T-helper 2 cell (primary cell): ENCODE results near the gene SFMBT2.
"Not testable (repeated sequence)": the region's sequence is repeated elsewhere in the genome, so short reads cannot be mapped to it uniquely, and the experiment has no call there.

Experiments used
- DNase-seq, 5 experiments: peaks; one replicate each; pipeline versions ENCODE4 v3.0.0 to v3.0.0-alpha.2; 2012 to 2022

Gene SFMBT2

DNA sequence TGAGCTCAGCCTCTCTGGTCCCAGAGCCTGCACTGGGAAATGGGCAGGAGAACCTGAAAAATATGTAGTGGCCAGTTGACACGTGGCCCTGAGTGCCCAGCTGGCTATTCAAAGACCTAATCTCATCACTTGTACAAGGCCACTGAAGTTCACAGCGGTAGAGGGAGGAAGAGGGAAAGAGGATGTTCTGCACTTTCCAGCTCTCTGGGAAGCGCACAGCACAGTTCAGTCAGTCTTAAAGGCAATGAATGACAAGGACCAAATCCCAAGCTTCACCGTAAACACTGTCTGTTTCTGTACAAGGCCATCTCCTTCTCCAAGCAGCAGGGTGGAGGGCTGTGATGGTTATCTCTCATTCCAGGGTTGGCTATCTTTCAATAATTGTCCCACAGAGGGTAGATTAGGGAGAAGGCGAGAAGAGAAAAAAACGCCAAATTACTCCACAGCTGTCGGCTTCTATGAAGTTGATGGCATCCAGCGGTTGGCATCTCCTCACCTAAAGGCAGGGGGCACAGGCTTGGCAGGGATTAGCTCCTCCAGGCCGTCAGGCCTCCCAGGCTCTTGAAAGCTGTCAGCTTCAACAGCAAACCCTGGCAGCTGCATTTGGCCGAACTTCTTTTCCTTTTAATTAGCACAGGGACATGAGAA is 10.6 kb downstream of the SFMBT2 start:
- DNase-seq = no peak

DNA sequence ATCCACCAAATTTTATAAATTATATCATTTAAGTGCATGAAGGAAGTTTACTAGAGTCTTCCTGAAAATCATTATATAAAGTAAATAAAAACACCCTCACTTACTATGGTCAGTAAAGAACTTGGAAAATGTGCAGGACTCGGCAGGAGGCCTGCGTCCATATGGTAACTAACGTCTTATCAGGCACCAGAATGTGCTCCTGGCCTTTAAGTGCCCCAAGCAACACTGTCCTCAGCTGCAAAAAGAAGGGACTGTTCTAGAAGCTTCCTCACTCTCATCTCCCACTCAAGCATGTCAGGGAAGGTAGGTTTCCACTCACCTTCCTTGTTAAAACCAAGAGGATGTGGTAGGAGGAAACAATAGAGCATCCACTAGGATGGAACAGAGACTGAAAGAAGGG is 11.3 kb downstream of the SFMBT2 start:
- DNase-seq = no peak

DNA sequence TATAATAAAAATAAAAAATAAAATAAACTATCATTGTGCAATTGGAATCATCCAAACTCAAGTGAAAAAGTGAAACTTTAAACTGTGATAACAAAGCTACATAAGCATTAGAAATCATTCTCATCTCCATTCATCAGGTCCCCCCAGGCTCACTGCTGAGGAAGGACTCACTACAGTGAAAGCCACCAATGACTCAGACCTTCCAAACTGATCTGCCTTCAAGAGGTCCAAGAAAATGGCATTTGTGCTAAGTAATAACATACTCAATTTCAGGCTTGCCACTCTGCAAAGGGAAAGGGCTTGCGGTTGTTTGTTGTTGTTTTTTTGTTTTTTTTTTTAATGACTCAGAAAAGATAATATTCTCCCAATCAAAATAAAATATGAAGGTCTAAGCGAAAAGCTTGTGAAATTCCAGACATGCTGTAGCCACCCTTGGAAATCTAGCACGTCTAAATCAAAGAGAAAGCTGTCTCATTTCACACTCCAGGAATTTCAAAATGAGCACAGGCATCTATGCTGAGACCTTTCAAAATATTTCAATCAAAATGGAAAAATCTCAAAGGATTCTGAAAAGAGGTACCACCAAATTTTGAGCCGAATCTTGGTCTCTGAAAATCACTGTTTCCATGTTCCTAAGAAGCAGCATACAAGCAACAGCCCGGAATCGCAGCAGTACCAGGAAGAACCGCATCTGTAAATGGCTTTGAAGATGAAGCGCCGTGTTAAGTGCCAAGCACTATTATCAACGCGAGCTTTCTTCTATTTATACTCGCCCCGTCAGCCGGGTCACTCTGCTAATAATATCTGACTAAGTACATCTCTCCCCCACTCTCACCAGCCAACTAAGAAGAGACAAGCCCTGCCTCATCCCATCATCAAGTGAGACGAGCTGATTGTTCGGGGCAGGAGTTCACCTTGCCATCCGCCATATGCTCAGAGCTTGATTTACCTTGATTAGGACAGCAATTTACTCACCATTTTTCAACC is 13.5 kb downstream of the SFMBT2 start:
- no peak for DNase-seq

DNA sequence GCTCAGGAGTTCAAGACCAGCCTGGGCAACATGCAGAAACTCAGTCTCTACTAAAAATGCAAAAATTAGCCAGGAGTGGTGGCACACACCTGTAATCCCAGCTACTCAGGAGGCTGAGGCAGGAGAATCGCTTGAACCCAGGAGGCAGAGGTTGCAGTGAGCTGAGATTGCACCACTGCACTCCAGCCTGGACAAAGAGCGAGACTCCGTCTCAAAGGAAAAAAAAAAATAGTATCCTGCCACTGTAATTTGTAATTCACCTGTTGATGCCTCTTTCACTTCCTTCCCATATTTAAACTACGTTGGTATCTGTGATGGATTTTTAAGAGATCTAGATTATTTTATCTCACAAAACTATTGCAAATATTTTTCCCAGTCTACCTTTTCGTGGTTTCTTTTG is 18.5 kb downstream of the SFMBT2 start:
- DNase-seq = not testable (repeated sequence)

DNA sequence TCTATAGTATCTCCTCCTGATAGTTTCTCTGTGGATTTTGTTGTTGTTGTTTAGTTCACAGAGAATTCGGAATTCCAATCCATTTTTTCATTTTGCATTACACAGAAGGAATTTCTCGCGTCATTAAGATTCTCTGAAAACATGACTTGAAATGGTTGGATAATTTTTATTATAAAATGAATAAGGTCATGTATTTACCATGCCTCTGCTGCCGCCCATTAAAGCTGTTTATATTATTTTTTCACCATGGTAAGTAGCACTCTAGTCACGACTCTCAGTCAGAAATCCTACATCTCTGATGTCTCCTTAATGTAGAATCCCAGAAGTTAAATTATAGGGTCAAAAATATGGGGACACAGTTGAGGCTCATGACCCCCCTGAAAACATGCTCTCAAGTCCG is 19.1 kb downstream of the SFMBT2 start:
- no peak for DNase-seq

DNA sequence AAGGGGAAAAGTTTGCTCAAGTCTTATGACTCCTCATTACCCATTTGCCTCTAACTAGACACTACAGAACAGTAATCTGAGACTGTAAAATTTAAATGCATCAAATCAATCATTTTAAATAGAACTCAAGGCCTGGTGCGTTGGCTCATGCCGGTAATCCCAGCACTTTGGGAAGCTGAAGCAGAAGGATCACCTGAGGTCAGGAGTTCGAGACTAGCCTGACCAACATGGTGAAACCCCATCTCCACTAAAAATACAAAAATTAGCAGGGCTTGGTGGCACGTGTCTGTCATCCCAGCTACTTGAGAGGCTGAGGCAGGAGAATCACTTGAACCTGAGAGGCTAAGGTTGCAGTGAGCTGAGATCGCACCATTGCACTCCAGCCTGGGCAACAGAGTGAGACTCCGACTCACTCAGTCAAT is 20.1 kb downstream of the SFMBT2 start:
- DNase-seq = not testable (repeated sequence)

DNA sequence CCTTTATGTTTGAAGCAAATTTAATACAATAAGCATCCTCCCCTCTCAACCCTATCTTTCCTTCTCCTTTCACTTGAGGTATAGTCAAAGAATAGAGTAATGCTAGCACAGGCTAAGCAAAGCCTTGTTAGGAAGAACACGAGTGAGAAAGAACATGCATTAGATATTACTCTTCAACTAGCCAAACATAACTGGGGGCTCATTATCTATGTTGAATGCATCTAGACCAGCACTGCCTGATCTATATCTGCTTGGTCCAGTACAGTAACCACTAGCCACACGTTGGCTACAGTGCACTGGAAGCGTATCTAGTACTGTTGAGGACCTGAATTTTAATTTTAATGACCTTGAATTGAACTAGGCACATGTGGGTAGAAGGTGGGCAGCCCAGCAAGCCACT is 21.0 kb downstream of the SFMBT2 start:
- no peak for DNase-seq

DNA sequence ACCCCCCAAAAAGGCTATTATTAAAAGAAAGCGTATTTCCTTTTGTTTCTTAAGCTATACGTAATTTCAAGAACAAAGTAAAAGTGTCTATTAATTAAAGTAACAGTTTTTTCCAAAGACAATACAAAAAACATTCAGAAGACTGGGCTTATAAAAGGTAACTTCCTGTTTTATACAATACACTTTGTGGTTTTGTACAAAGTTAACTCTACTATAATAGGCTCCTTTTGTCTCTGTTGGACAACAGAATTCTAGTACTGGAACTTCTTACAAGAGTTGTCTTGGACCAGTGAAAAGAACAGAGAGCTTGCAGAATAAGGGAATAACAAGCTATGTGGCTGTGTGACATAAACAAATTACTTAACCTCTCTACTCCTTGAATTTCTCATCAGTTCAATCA is 21.5 kb downstream of the SFMBT2 start:
- no peak for DNase-seq

DNA sequence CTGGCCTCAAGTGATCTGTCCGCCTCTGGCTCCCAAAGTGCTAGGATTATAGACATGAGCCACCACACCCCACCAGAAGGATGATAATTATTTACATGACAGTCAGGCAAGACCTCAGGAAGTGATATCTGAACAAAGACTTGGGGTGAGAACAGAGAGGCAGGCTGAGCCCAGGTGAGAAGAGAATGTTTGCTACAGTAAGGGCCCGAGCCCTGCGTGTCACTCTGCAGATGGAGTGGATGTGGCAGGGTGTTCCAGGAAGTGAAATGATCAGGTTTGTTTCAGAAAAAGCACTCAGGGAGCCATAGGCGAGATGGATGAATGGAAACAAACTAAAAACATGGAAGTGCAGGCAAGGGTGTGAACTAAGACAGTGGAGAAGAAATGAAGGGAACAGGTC is 22.2 kb downstream of the SFMBT2 start:
- DNase-seq = peak in 2 of 5 experiments; percentile 9 to 44

DNA sequence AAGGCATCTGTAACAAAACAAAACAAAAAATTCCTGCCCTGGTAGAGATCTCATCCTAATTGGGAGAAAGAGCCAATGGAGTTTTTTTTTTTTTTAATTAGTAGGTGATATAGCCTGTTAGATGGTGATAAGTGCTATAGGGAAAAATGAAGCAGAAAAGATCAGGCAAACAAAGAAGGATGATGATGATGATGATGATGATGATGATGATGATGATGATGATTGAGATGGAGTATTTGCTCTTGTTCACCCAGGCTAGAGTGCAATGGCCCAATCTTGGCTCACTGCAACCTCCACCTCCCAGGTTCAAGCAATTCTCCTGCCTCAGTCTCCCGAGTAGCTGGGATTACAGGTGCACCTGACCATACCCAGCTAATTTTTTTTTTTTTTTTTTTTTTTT is 22.7 kb downstream of the SFMBT2 start:
- not testable (repeated sequence) for DNase-seq

DNA sequence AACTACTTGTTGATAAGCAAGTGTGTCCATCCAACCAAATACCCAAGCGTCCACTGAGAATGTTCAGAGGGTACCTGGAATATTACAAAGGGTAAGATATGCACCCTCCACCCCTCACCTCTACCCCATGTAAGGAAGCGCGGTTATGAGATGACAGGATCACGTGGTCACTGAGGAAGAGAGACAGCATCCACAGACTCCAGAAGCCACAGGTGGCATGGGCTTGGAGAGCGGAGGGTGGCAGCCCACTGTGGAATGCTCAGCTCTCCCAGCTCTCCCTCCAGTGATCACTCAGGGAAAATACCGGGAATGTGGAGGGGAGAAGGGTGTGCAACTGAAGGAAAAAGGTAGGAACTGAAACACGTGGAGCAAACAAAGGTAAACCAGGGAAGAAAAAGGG is 25.7 kb downstream of the SFMBT2 start:
- DNase-seq = no peak

DNA sequence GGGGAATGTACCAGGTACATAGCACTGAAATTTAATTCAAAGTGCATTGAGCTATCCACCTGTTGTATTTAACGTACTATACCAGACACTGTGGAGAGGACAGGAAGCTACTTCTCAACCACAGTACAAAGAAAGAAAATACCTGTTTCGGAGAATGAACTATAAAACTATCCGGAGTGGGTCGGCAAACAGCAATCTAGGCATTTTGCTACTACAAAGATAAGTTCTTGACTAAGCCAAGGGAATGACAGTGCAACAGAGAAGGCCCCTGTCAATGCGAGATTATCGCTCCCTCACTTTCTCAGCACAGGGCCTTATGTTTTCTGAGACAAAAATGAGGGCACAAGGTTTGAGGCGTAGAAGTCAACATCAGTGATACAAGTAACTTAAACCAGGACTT is 27.4 kb downstream of the SFMBT2 start:
- no peak for DNase-seq

DNA sequence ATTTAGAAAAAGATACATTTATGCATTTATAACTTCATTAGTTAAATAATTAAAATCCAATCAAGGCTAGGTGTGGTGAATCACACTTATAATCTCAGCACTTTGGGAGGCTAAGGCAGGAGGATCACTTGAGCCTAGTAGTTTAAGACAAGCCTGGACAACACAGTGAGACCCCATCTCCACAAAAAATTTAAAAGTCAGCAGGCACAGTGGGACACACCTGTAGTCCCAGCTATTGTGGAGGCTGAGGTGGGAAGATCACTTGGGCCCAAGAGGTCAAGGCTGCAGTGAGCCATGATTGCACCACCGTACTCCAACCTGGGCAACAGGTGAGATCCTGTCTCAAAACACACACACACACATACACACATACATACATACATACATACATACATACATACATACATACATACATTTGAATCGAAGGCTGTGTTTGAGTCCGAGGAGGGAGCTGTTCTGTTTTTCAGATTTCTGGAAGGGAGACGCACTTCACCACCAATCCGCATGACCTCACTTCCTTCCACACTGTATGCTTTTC is 30.1 kb downstream of the SFMBT2 start:
- no peak for DNase-seq

DNA sequence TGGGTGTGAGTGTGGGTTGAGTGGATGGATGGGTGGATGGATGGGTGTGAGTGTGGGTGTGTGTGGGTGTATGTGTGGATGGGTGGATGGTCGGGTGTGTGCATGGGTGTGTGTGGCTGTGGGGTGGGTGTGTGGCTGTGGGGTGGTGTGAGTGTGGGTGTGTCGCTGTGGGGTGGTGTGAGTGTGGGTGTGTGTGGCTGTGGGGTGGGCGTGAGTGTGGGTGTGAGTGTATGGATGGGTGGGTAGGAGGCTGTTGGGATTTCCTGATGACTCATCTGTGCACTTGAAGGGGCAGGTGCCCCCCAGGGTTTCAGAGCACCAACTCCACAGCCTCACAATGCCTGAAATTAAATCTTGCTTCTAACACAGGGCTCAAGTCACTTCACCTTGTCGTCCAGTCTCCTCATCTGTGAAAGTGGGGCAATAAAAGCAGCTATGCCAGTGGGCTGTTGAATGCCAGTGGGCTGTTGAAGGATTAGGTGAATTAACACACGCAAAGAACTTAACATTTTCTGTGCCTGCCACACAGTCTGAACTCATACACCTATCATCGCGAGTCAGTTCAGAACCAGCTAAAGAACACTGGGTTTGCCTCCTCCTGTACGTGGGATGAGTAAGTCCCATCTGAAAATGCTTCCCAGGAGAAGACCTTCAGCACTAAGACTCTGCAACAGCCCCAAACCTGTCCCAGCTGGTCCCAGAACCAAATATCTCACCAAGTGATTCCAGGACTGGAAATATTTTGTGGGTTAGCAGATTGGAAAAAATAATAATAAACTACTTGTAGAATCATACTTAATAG is 32.0 kb downstream of the SFMBT2 start:
- no peak for DNase-seq

DNA sequence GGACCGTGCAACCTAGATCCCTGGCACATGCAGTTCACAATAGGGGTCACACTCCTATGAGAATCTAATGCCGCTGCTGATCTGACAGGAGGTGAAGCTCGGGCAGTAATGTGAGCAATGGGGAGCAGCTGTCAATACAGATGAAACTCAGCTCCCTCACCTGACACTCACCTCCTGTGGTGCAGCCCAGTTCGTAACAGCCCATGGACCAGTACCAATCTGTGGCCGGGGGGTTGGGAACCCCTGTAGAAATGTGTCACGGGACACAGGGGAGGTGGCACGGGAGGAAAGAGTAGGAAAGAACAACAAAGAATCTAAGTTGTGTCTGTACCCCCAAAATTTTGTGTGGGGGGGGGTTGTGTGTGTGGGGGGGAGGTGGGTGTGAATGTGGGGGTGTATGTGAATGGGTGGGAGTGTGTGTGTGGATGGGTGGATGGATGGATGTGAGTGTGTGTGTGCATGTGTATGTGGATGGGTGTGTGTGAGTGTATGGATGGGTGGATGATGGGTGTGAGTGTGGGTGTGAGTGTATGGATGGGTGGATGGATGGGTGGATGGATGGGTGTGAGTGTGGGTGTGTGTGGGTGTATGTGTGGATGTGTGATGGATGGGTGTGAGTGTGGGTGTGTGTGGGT is 33.1 kb downstream of the SFMBT2 start:
- DNase-seq = no peak

DNA sequence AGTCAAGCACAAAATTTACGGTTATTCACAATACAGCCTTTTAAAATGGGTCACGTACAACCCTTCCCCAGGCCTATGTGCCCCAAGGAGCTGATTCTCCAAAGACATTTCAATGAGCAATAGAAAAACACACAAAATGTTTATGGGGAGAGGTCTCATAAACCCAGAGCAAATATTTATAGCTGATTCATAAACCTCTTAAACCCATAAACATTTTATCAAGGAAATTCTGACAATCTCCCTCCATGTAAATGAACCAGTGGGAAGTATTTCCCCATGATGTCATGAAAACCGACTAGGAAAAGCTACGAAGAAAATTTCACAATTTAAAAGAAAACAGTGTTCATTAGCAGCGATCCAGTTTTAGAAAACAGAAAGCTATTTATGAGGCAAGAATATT is 36.0 kb downstream of the SFMBT2 start:
- no peak for DNase-seq

DNA sequence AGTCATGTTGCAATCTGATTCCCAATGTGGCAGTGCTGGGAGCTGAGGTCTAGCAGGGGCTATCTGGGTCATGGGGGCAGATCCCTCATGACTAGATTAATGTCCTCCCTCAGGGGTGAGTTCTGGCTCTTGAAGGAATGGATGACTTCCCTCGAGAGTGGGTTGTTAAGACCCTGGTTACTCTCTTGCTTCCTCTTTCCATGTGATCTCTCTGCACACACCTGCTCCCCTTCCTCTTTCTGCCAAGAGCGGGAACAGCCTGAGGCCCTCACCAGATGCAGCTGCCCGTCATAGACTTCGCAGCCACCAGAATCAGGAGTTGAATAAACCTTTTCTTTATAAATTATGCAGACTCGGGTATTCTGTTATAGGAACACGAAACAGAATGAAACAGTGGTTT is 37.8 kb downstream of the SFMBT2 start:
- no peak for DNase-seq

DNA sequence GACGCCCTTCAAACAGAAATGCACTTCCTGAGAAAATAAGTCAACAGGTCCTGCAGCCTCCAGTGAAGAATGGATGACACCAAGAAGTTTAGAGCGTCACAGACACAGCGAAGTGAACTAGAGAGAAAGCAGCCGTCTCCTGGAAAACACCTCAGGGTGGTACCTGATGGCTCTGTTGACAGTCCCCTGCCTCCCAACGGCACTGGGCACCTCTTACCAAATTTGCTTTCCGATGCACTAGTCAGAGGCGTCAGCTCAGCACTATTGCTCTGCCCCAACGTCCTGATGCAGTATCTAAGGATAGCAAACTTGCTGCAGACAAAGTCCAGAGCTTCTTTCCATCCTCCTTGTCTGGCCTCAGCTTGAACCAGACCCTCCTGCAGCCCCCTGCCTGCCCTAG is 38.3 kb downstream of the SFMBT2 start:
- no peak for DNase-seq

DNA sequence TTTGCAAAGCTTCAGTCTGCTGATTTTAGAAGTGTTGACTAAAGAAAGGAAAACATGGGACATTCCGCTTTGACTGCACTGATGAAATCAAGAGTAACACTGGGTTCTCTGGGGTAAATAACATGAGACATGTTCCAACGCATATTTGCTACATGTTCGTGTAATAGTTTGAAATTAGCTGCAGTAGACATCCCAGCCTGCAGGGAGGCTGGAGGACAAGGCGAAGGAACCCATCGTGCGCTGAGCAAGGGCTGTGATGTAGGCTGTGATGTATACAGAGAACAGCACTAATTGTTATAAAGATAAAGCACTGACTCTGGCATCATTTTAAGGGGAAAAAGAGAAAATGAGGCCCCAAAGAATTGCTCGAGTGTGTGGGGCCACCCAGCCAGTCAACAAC is 40.3 kb downstream of the SFMBT2 start:
- DNase-seq = no peak

DNA sequence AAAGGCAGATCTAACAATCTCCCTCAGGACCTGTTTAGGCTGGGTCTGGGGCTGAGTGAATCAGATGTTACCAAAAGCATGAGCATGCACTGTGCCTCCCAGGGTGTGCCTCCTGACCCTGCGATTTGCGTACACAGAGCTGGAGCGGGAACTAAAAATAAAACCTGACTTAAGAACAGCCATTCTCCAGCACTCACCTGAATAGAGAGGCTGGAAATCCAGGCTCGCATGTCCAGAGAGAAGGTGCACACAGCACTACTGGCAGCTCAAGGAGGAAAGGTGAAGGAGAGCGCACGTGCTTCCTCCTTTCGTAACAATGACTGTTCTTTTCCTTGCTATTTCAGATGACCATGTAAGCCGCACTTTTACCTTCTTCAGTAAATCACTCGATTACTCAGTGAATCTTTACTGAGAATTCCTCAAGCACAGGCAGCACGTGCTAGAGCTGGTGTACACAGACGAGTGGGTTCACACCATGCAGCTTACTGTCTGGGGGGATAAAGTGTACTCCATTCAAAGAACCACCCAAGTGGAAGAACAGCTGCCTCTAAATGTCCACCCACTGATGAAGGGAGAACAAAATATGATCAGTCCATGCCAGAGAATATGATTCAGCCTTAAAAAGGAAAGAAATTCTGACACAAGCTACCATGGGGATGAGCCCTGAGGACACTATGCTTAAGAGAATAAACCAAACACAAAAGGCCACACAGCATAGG is 45.6 kb downstream of the SFMBT2 start:
- no peak for DNase-seq

DNA sequence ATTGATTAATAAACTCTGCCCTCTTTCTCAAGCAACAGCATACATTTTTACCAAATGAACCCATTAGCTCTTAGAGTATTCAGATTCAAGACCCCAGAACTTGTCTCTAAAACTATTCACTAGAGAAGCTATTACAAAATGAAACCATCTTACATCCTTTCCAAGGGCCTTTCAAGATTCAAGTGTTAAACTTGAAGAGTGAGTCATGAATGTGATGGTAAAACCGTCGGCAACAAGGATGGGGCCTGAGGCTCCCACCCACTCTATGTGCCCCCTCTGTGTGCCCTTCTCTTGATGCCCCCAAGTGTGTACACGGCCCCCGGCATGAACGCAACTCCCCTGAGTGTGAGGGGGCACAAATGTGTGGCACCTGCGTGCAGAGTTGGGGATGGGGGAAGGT is 46.4 kb downstream of the SFMBT2 start:
- no peak for DNase-seq

DNA sequence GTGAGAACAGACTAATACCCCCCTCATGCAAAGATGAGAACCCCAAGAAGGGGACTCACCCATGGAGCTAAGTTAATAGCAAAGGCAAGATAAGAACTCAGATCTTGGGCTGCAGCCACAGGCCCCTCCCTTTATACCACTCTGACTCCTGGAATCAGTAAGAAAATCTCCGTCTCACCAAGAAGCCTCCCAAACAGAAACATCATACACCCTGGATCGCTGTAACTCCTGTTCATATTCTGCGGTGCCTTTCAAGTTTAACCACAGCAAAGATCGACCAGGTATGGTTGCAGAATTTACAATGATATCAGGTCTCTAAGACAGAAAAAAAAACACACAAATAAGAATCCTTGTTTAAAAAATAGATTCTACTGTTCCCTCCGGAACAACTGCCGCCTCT is 47.1 kb downstream of the SFMBT2 start:
- DNase-seq = no peak
